HT-29 (cell line): ENCODE data around the gene H2AZ2. TPM values are rescaled to one million over a fixed set of nuclear protein-coding genes. Genes with fewer than 3 reads are reported as not detected.
"Not testable (repeated sequence)": the region's sequence is repeated elsewhere in the genome, so short reads cannot be mapped to it uniquely, and the experiment has no call there.

Experiments used
- DNase-seq: peaks from one replicate; pipeline ENCODE4 v3.0.0-alpha.2; 2015; ENCODE audit warnings: low spot score
- total RNA-seq: library from RNA; depleted of rRNA; stranded (reverse); fragments of >200 nt; shearing (Covaris generic); gene quantifications from 2 replicates; pipeline ENCODE4 v1.2.3, GENCODE V29; 2014

H2AZ2 gene
- total RNA-seq, 1 experiment from 2014 or later = 503 TPM

- not testable (repeated sequence) for DNase-seq
Observed at GRCh38 chr7:44870780-44871179, 22.9 kb upstream of the H2AZ2 start.

GRCh38 chr7:44870336-44870735 is 22.4 kb upstream of the H2AZ2 start:
- not testable (repeated sequence) for DNase-seq

GRCh38 chr7:44867073-44867995 is 19.4 kb upstream of the H2AZ2 start:
- no peak for DNase-seq

GRCh38 chr7:44861949-44862348 is 14.1 kb upstream of the H2AZ2 start:
- DNase-seq = not testable (repeated sequence)

GRCh38 chr7:44858161-44858560 is 10.3 kb upstream of the H2AZ2 start:
- no peak for DNase-seq

GRCh38 chr7:44854644-44855364 is 6.9 kb upstream of the H2AZ2 start:
- DNase-seq = no peak

- DNase-seq = no peak
Observed at GRCh38 chr7:44853391-44853790, 5.5 kb upstream of the H2AZ2 start.

- DNase-seq = no peak
Observed at GRCh38 chr7:44852590-44852989, 4.7 kb upstream of the H2AZ2 start.

GRCh38 chr7:44849885-44850544 is 2.1 kb upstream of the H2AZ2 start:
- DNase-seq = no peak

- DNase-seq = no peak
Observed at GRCh38 chr7:44849259-44849884, 1.5 kb upstream of the H2AZ2 start.

- DNase-seq = peak; percentile 91
Observed at GRCh38 chr7:44847509-44847919, 373 bp downstream of the H2AZ2 start.

- no peak for DNase-seq
Observed at GRCh38 chr7:44846816-44847508, 925 bp downstream of the H2AZ2 start.

GRCh38 chr7:44846390-44846789 is 1.5 kb downstream of the H2AZ2 start:
- not testable (repeated sequence) for DNase-seq

GRCh38 chr7:44845451-44845850 is 2.4 kb downstream of the H2AZ2 start:
- DNase-seq = peak; percentile 18

- not testable (repeated sequence) for DNase-seq
Observed at GRCh38 chr7:44843440-44843839, 4.4 kb downstream of the H2AZ2 start.

GRCh38 chr7:44842675-44843074 is 5.2 kb downstream of the H2AZ2 start:
- not testable (repeated sequence) for DNase-seq

GRCh38 chr7:44838751-44839150 is 9.1 kb downstream of the H2AZ2 start:
- DNase-seq = no peak

GRCh38 chr7:44827567-44827966 is 20.3 kb downstream of the H2AZ2 start:
- no peak for DNase-seq

GRCh38 chr7:44824894-44825526 is 22.9 kb downstream of the H2AZ2 start:
- no peak for DNase-seq

- no peak for DNase-seq
Observed at GRCh38 chr7:44823255-44823781, 24.6 kb downstream of the H2AZ2 start.
